ENCODE results near the gene REST.

- TF ChIP-seq CTCF (IDR thresholded peaks at IDR 0.05; ENCODE audit: insufficient read depth, low read depth, low read length), result no peak
- no peak for TF ChIP-seq EZH2 (IDR thresholded peaks at IDR 0.05; ENCODE audit: insufficient read depth, low read length)
These were observed 1.6 kb downstream of the REST start for GRCh38 chr4:56909086-56909894.

Measured in astrocyte (in vitro differentiated cells and primary cell).